Trophoblast cell (in vitro differentiated cells and primary cell): ENCODE measurements around the gene CRABP2.

Experiments
- DNase-seq, 2 donors: peaks; one replicate each; pipeline ENCODE4 v3.0.0-alpha.2; 2016
- H2AFZ ChIP-seq: 2 replicates; pipeline ENCODE4 v1.6.1; 2013; ENCODE audit warnings: low read length, moderate library complexity, mild to moderate bottlenecking; ENCODE audit not compliant: insufficient read depth, poor library complexity
- H2AK5ac ChIP-seq: 2 replicates; pipeline ENCODE4 v1.6.1; 2013; ENCODE audit warnings: mild to moderate bottlenecking, low read length
- H2BK120ac ChIP-seq: 2 replicates; pipeline ENCODE4 v1.6.1; 2013; ENCODE audit warnings: low read length, mild to moderate bottlenecking, moderate library complexity; ENCODE audit not compliant: insufficient read depth, poor library complexity
- H2BK12ac ChIP-seq: 2 replicates; pipeline ENCODE4 v1.6.1; 2013; ENCODE audit warnings: mild to moderate bottlenecking, low read length, moderate library complexity
- H2BK5ac ChIP-seq: 2 replicates; pipeline ENCODE4 v1.6.1; 2013; ENCODE audit warnings: low read length, low read depth, moderate library complexity, mild to moderate bottlenecking; ENCODE audit not compliant: poor library complexity
- H3K14ac ChIP-seq: 2 replicates; pipeline ENCODE4 v1.6.1; 2013; ENCODE audit warnings: mild to moderate bottlenecking, low read length
- H3K18ac ChIP-seq: 2 replicates; pipeline ENCODE4 v1.6.1; 2013; ENCODE audit warnings: mild to moderate bottlenecking, low read length
- H3K23ac ChIP-seq: 2 replicates; pipeline ENCODE4 v1.6.1; 2013; ENCODE audit warnings: low read length
- H3K27ac ChIP-seq: 2 replicates; pipeline ENCODE4 v1.5.1; 2013; ENCODE audit warnings: low read depth, mild to moderate bottlenecking, inconsistent platforms, low read length, moderate library complexity
- H3K27me3 ChIP-seq: 2 replicates; pipeline ENCODE4 v1.6.1; 2013; ENCODE audit warnings: inconsistent platforms, mild to moderate bottlenecking, low read length, moderate library complexity; ENCODE audit not compliant: insufficient read depth
- H3K36me3 ChIP-seq, 2 experiments: 1 replicate in 1 of 2; 2 replicates in 1 of 2; pipeline ENCODE4 v1.6.1; 2013; ENCODE audit warnings: low read length in 2 of 2, mild to moderate bottlenecking in 2 of 2, moderate library complexity in 1 of 2; ENCODE audit not compliant: insufficient read depth in 2 of 2, control insufficient read depth in 1 of 2
- H3K4ac ChIP-seq: 2 replicates; pipeline ENCODE4 v1.6.1; 2013; ENCODE audit warnings: low read depth, mild to moderate bottlenecking, low read length, moderate library complexity
- H3K4me1 ChIP-seq, 2 experiments: 1 replicate in 1 of 2; 2 replicates in 1 of 2; pipeline ENCODE4 v1.6.1; 2013; ENCODE audit warnings: low read length in 2 of 2, mild to moderate bottlenecking in 2 of 2, moderate library complexity in 1 of 2; ENCODE audit not compliant: insufficient read depth in 2 of 2, control insufficient read depth in 1 of 2
- H3K4me2 ChIP-seq: 2 replicates; pipeline ENCODE4 v1.6.1; 2013; ENCODE audit warnings: inconsistent platforms, mild to moderate bottlenecking, low read length, moderate library complexity
- H3K4me3 ChIP-seq: 2 replicates; pipeline ENCODE4 v1.5.1; 2013; ENCODE audit warnings: mild to moderate bottlenecking, low read depth, low read length, inconsistent platforms
- H3K79me1 ChIP-seq: one replicate; pipeline ENCODE4 v1.6.1; 2013; ENCODE audit warnings: low read length
- H3K79me2 ChIP-seq: 2 replicates; pipeline ENCODE4 v1.6.1; 2013; ENCODE audit warnings: low read length, mild to moderate bottlenecking; ENCODE audit not compliant: control insufficient read depth, insufficient read depth, poor library complexity
- H3K9ac ChIP-seq: 2 replicates; pipeline ENCODE4 v1.6.1; 2013; ENCODE audit warnings: mild to moderate bottlenecking, low read length
- H3K9me3 ChIP-seq: 2 replicates; pipeline ENCODE4 v1.6.1; 2013; ENCODE audit warnings: low read depth, mild to moderate bottlenecking, control low read depth, inconsistent platforms, low read length; ENCODE audit not compliant: insufficient read depth
- H4K12ac ChIP-seq: 2 replicates; pipeline ENCODE4 v1.6.1; 2013; ENCODE audit warnings: low read depth, mild to moderate bottlenecking, low read length, moderate library complexity
- H4K8ac ChIP-seq: 2 replicates; pipeline ENCODE4 v1.6.1; 2013; ENCODE audit warnings: low read depth, mild to moderate bottlenecking, low read length, moderate library complexity
- H4K91ac ChIP-seq: one replicate; pipeline ENCODE4 v1.6.1; 2013; ENCODE audit warnings: low read depth, mild to moderate bottlenecking, low read length, moderate library complexity
- WGBS: extraction: QIAGEN DNeasy Blood & Tissue Kit; methylation state at CpG from one replicate; pipeline ENCODE4 v1.1.7; 2013; ENCODE audit warnings: missing lambda C conversion rate; ENCODE audit not compliant: insufficient read length, insufficient coverage; ENCODE audit errors: extremely low coverage; 5-methylcytosine and 5-hydroxymethylcytosine counted together

The CRABP2 gene

GRCh38 chr1:156673387-156674121 is 31.8 kb downstream of the CRABP2 start:
- Histone ChIP-seq H3K18ac (peak overlapping the region; percentile 23), H3K4me2 (peak overlapping the region; percentile 78), H3K9me3 (no peaks in the 10 kb centered on the region), H2BK5ac (no peak overlapping the region), H3K27ac (no peak overlapping the region), H3K36me3 (peaks cover 34% of the 10 kb centered on the region in 2 experiments), H3K14ac (peak overlapping the region; percentile 63), H2AFZ (no peak overlapping the region), H4K12ac (no peak overlapping the region), H3K27me3 (no peaks in the 10 kb centered on the region), H3K79me2 (peaks cover 26% of the 10 kb centered on the region), H2BK12ac (no peak overlapping the region), H4K91ac (no peak overlapping the region), H3K4me1 (peaks cover 45 to 62% of the 10 kb centered on the region in 2 experiments), H2BK120ac (no peak overlapping the region), H4K8ac (no peak overlapping the region), H2AK5ac (no peak overlapping the region), H3K4ac (no peak overlapping the region), H3K79me1 (peaks cover 38% of the 10 kb centered on the region), H3K4me3 (no peak overlapping the region), H3K23ac (no peak overlapping the region), H3K9ac (peak overlapping the region; percentile 6)
- DNase-seq, result no peak
- WGBS, result no CpG with 5 or more reads among the region's 8 CpGs

GRCh38 chr1:156671804-156672203 is 33.6 kb downstream of the CRABP2 start:
- Histone ChIP-seq H3K14ac (no peak overlapping the region), H3K9ac (no peak overlapping the region), H2BK120ac (no peak overlapping the region), H3K79me1 (peaks cover 42% of the 10 kb centered on the region), H4K12ac (no peak overlapping the region), H3K79me2 (peaks cover 27% of the 10 kb centered on the region), H4K8ac (no peak overlapping the region), H2BK12ac (no peak overlapping the region), H2AFZ (no peak overlapping the region), H4K91ac (no peak overlapping the region), H3K4ac (no peak overlapping the region), H3K18ac (no peak overlapping the region), H3K27ac (no peak overlapping the region), H2AK5ac (no peak overlapping the region), H3K27me3 (no peaks in the 10 kb centered on the region), H3K9me3 (no peaks in the 10 kb centered on the region), H3K4me2 (no peak overlapping the region), H3K4me1 (peaks cover 53 to 71% of the 10 kb centered on the region in 2 experiments), H3K23ac (no peak overlapping the region), H2BK5ac (no peak overlapping the region), H3K36me3 (peaks cover 34% of the 10 kb centered on the region in 2 experiments), H3K4me3 (no peak overlapping the region)
- DNase-seq, result no peak
- WGBS, result no CpG with 5 or more reads among the region's 2 CpGs

- no peak for DNase-seq
- no CpG with 5 or more reads among the region's 4 CpGs for WGBS
- H2BK12ac ChIP-seq, result no peak overlapping the region
- H3K79me2 ChIP-seq, result peaks cover 18% of the 10 kb centered on the region
- no peak overlapping the region for H3K4me2 ChIP-seq
- peak overlapping the region; percentile 4 for H3K14ac ChIP-seq
- peak overlapping the region; percentile 18 for H4K91ac ChIP-seq
- H3K27ac ChIP-seq, result peak overlapping the region; percentile 93
- H4K8ac ChIP-seq, result no peak overlapping the region
- no peak overlapping the region for H3K23ac ChIP-seq
- no peak overlapping the region for H3K4me3 ChIP-seq
- no peaks in the 10 kb centered on the region for H3K9me3 ChIP-seq
- H3K27me3 ChIP-seq, result no peaks in the 10 kb centered on the region
- peaks cover 58 to 76% of the 10 kb centered on the region in 2 experiments for H3K4me1 ChIP-seq
- H4K12ac ChIP-seq, result no peak overlapping the region
- H3K36me3 ChIP-seq, result peaks cover 34% of the 10 kb centered on the region in 2 experiments
- no peak overlapping the region for H3K4ac ChIP-seq
- H2BK120ac ChIP-seq, result no peak overlapping the region
- H3K9ac ChIP-seq, result no peak overlapping the region
- no peak overlapping the region for H2AFZ ChIP-seq
- no peak overlapping the region for H2BK5ac ChIP-seq
- H3K79me1 ChIP-seq, result peaks cover 37% of the 10 kb centered on the region
- peak overlapping the region; percentile 16 for H3K18ac ChIP-seq
- H2AK5ac ChIP-seq, result no peak overlapping the region
These were observed 34.6 kb downstream of the CRABP2 start for GRCh38 chr1:156670791-156671190.

GRCh38 chr1:156670359-156670758 is 35.0 kb downstream of the CRABP2 start:
- Histone ChIP-seq H2BK5ac (no peak overlapping the region), H4K8ac (peak overlapping the region; percentile 5), H3K9me3 (no peaks in the 10 kb centered on the region), H2BK12ac (no peak overlapping the region), H3K4ac (no peak overlapping the region), H3K9ac (no peak overlapping the region), H3K18ac (peak overlapping the region; percentile 16), H3K79me1 (peaks cover 40% of the 10 kb centered on the region), H2BK120ac (no peak overlapping the region), H3K4me2 (no peak overlapping the region), H4K91ac (peak overlapping the region; percentile 18), H3K4me3 (no peak overlapping the region), H3K14ac (peak overlapping the region; percentile 1), H3K4me1 (peaks cover 60 to 79% of the 10 kb centered on the region in 2 experiments), H3K36me3 (peaks cover 33 to 34% of the 10 kb centered on the region in 2 experiments), H3K27ac (peak overlapping the region; percentile 93), H3K23ac (no peak overlapping the region), H2AK5ac (peak overlapping the region; percentile 15), H3K27me3 (no peaks in the 10 kb centered on the region), H4K12ac (no peak overlapping the region), H2AFZ (no peak overlapping the region), H3K79me2 (peaks cover 16% of the 10 kb centered on the region)
- no peak for DNase-seq
- WGBS, result no CpG with 5 or more reads among the region's 6 CpGs
